GM21515 (cell line): Measurements from ENCODE around the gene ATE1.
"Not testable (repeated sequence)": the region's sequence is repeated elsewhere in the genome, so short reads cannot be mapped to it uniquely, and the experiment has no call there.

Experiments
- ATAC-seq: cut with Tn5 transposase; IDR thresholded peaks from one replicate; pipeline ENCODE4 v1.9.1; 2021; ENCODE audit not compliant: unreplicated experiment

Gene ATE1

DNA sequence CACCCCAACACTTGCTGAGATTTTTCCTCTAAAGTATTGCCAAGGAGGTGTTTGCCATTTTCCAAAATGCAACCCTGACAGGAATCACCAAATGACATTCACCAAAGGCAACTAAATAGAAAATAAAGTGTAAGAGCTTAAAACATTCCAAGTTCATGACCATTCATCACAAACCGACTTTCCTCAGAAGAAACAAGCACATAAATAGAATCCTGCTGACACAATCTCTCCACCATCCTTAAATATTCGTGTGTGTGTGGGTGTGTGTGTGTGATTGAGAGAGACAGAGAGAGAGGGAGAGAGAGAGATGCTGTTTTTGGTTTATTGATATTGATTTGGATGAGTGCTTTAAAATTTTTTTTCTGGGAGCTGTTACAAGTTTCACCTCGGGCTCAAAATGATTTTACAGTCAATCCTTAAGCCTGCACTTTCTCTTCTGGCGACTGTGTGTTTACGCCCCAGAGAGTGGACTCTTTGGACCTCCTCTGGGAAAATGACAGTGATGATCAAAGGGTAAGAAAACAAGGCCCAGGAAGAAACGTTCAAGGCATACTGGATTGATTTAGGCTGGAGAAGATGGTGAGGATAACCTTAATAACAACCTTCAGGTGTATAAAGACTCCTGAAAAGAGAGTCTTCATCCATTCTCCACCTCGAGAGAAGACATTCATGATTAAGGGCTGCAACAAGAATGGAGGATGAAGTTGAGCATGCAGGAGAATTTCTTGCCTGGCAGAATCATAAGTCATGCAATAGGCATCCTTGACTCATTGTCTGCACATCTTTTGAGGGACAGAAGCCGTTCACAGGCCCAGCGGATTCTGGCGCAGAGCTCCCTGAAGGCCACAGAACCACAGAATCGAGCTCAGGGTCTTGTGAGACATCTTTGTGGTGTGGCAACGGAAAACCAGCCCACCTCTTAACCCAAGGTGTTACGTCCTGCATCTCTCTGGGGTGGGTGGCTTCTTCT, 225.2 kb downstream of the ATE1 start:
- ATAC-seq: no peak

DNA sequence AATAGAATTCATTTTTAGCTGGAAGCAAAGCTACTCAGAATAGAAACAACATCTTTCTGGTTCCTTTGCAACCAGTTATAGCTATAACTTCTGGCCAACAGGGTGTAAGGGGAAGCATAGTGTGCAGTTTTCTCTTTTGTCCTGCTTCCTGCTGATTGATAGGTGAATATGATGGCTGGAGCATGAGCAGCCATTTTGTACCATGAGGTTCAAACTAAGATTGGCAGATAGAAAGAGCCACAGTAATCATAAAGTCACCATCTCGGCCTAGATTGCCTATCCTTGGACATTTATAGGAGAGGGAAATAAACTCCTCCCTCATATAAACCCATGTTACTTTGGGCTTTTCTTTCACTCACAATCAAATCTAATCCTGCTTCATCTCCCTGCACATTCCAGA, 227.4 kb downstream of the ATE1 start:
- ATAC-seq: no peak

DNA sequence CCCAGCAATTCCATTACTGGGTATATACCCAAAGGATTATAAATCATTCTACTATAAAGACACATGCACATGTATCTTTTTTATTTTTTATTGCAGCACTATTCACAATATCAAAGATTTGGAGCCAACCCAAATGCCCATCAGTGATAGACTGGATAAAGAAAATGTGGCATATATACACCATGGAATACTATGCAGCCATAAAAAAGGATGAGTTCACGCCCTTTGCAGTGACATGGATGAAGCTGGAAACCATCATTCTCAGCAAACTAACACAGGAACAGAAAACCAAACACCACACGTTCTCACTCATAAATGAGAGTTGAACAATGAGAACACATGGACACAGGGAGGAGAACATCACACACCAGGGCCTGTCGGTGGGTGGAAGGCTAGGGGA, 228.1 kb downstream of the ATE1 start:
- not testable (repeated sequence) for ATAC-seq

DNA sequence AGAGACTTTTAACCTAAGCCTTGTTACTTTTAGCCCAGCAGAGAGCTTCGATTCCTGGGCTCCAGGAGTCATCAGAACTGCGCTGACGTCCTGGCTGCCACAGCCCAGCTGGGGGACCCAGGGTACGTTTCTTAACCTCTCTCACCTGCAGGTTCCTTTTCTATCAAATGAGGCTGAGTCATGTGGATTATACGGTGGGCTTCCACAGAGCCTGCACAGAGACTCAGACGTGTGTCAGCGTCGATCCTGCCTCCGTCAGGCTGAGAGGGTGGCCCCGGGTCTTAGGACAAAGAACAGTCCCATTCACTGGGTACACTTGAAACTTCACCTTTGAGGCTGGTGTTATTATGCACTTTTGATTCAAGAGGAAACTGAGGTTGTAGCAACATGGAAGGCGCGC, 228.9 kb downstream of the ATE1 start:
- ATAC-seq: no peak

DNA sequence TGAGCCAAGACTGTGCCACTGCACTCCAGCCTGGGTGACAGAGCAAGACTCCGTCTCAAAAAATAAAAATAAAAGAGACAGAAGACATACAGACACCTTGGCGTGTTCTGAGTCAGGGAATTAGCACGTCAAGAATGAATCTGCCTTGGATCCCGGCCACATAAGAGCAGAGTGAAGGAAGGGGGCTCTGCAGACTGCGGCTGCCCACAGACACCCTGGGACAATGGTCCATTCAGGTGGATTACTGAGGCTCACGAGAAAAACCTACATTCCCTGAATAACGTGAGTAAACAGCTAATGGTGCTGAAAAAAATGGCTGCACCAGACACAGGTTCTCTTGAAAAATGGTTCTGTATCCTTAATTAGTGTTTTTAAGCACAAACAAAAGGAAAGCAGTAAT, 229.5 kb downstream of the ATE1 start:
- ATAC-seq: no peak

DNA sequence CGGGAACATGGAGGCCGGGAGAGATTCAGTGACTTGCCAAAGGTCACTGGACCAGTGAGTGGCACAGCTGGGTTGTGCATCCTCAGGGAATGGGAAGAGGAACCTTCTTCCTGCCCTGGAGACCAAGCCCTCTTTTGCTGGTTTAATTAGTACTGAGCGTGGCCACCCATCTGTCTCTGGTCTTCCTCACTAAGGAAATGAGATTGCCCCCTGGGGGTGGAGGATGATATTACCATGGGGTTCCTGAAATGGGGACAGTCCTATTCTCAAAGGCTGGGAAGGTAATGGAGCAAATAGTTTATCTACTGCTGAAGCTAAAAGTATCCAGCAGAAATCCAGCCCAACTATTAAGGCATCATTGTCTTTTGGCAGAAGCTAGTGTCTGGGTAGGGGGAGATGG, 231.0 kb downstream of the ATE1 start:
- ATAC-seq: no peak

DNA sequence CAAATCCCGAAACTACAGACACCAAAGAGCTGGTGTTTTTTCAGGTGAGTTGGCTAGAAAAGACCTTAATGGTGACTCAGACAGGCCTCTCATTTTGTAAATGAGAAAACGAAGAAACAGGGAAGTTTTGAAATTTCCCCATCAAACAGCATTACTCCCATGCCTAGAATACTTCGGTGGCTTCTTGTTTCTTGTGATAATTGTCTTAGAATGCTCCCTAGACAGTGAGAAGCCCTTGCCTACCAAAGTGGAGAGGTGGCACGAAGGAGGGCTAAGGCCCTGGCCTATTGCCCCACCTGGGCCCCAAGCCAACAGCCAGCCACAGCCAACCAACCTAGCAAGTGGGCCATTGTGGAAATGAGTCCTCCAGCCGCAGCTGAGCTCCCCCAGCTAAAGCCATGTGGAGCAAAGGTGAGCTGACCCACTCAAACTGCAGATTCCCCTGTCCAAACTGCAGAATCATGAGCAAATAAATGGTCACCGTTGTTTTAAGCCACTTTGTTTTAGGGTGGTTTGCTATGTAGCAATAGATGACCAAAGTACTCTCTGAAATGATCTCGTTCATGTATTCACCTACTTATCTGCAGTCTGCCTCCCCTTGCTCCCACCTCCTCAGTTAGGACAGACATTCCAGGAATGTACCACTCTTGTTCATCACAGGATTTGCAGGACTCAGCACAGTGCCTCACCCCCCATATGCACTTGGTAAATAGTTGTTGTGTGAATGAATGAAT, 231.9 kb downstream of the ATE1 start:
- ATAC-seq: no peak

DNA sequence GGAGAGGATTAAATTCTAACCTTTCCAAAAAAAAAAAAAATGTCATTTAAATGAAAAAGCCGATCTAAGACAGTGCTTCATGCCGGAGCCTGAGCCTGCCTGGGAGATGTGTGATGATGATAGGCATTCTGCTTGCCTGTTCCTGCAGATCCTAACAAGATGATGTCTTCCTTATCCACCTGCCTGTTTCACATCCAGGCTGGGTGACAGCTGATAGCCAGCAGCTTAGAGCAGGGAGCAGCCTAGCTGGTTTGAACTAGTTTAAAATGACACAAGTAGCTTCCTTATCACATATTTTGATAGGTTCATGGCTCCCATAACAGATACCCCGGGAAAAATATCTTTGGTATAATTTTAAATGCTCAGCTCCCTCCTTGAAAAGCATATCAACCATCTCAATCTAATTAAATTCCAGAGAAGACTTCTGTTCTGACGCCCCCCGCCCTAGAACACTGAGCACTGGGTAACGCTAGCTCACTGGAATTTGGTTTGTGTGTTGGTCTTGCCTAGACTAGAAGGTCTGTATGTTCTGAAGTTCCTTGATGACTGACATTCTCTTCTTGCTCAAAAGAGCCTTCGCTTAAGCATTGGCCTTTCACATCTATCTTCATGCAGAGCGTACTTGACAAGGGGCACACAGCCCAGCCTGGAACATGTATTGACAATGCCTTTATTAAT, 232.7 kb downstream of the ATE1 start:
- ATAC-seq: no peak

DNA sequence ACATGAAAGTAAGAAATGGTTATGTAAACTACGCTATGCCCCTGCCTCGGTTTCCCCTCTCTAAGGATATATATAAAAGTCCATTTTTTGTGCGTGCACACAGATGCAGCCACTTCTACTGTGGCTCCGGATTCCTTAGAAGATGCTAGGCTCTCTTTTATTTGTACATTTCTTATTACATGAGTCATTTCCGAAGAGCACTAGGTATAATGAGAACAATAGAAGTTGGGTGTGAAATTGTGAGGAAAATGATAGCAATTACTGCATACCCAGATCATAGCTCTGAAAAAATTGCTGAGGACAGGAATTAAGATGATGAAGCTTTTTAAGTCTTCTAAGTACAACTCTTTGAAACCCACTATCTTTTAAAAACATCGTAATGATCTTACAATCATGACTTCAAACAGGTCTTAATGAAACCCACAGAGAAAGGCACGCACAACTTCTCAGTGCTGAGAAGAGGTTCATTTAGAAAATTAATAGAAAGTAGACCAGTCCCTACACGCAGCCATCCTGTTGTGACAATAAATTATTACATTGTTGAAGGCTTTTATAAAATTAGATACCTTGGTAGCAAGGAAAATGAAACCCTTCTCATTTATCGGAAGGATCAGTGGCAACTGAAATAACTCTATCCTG, 233.4 kb downstream of the ATE1 start:
- ATAC-seq: no peak

DNA sequence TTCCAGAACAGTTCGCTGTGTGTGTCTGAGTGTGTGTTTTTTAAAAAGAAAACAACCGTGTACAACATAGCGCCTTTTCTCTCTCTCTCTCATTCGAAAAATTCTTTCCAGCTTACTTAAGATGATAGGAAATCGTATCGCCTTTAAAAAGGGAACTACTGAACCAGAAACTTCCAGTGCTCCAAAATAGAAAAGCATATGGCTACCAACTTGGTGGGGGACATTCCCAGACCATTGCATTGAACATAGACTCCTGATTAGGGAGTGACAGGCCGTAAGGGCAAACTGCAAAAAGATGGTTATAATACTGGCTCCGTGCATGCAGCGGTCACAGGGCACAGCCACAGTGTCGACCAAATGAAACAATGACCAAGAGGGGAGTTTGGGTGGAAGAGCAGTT, 235.2 kb downstream of the ATE1 start:
- no peak for ATAC-seq

DNA sequence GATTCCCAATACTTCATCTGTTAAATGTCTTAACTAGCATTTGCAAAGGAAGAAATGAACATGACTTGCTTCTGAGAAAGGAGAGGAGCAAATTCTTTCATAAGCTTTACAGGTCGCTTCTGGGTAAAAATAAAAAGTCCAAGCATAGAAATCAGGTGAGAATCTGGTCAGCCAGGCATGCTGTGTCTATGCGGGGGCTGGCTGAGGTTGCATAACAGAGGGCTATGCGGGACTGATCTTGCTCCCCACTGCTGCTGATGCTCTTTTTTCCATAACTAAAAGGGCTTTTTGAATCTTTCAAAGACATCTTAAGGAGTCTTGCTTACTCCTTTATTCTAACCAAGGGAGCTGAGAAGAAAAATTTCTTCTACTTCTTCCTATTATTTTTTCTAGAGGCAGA, 236.9 kb downstream of the ATE1 start:
- no peak for ATAC-seq
